Measurements from ENCODE around the gene CHID1.

The CHID1 gene

DNA sequence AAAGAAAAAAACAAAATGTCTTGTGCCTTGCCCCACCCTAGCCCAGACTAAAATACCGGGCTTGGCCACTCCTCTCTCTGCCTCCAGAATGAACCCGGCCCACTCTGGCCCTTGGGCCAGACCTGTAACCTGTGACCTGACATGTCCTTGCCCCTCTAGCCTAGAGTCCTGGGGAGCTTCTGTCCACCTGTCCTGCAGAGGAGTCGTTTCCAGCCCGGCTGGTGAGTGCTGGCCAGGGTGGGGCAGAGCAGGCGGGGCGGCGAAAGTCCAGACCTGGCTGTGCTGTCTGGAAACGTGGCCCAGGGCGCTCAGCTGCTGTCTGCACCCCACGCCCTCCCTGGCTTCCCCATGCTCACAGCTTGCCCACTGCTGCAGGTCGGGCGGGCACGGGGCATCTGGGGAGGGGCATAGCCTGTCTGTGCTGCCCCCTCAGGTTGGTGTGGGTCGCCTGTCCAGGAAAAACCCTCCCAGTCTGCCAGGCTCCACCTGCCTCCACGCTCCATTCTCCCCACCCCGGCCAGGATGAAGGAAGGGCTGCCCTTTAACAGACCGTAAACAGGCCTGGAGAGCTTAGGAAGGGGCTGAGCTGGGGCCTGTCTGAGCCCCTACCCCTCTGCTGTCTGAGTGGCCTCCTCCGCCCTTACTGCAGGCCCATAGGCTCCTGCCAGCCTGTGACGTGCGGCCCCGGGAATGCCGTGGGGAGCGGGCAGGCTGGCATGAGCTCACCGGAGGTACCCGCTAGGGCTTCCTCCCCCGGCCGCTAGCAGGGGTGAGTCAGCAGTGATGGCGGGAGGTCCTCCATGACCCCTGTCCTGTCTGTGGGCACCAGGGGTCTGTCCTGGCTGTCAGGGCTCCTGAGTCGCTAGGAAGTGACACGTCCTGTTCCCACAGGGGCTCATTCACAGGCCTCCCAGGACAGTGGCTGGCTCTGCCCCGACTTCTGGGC is 76.0 kb downstream of the CHID1 start:
- TF ChIP-seq MAX (IDR thresholded peaks at IDR 0.05) = peak; percentile 43; the same call in 1 of the 2 replicates
- peak; percentile 87 for TF ChIP-seq TEAD4 (IDR thresholded peaks at IDR 0.05)
- TF ChIP-seq FOXM1 (IDR thresholded peaks at IDR 0.05; ENCODE audit: borderline replicate concordance, low read depth) = no peak
- TF ChIP-seq TAF1 (IDR thresholded peaks at IDR 0.05; ENCODE audit: low read depth) = no peak; the same call in 1 of the 2 replicates
- TF ChIP-seq CEBPB (IDR thresholded peaks at IDR 0.05) = no peak
- TF ChIP-seq, protein P1, sequence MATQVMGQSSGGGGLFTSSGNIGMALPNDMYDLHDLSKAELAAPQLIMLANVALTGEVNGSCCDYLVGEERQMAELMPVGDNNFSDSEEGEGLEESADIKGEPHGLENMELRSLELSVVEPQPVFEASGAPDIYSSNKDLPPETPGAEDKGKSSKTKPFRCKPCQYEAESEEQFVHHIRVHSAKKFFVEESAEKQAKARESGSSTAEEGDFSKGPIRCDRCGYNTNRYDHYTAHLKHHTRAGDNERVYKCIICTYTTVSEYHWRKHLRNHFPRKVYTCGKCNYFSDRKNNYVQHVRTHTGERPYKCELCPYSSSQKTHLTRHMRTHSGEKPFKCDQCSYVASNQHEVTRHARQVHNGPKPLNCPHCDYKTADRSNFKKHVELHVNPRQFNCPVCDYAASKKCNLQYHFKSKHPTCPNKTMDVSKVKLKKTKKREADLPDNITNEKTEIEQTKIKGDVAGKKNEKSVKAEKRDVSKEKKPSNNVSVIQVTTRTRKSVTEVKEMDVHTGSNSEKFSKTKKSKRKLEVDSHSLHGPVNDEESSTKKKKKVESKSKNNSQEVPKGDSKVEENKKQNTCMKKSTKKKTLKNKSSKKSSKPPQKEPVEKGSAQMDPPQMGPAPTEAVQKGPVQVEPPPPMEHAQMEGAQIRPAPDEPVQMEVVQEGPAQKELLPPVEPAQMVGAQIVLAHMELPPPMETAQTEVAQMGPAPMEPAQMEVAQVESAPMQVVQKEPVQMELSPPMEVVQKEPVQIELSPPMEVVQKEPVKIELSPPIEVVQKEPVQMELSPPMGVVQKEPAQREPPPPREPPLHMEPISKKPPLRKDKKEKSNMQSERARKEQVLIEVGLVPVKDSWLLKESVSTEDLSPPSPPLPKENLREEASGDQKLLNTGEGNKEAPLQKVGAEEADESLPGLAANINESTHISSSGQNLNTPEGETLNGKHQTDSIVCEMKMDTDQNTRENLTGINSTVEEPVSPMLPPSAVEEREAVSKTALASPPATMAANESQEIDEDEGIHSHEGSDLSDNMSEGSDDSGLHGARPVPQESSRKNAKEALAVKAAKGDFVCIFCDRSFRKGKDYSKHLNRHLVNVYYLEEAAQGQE (IDR thresholded peaks at IDR 0.05; ENCODE audit: low read depth) = no peak
- peak; percentile 63; the same call in 1 of the 2 replicates for TF ChIP-seq ZBTB7A (IDR thresholded peaks at IDR 0.05; ENCODE audit: low read depth)
- TF ChIP-seq CREB1 (IDR thresholded peaks at IDR 0.05; ENCODE audit: low read depth) = peak; percentile 63; the same call in 1 of the 2 replicates
- peak; percentile 68; the same call in 1 of the 2 replicates for TF ChIP-seq YY1 (IDR thresholded peaks at IDR 0.05; ENCODE audit: low read depth)
- no peak for TF ChIP-seq EGR1 (IDR thresholded peaks at IDR 0.05)
- peak; percentile 49 for TF ChIP-seq NFIC (IDR thresholded peaks at IDR 0.05)
- TF ChIP-seq USF1 (IDR thresholded peaks at IDR 0.05) = no peak
- no peak for TF ChIP-seq EP300 (IDR thresholded peaks at IDR 0.05; ENCODE audit: borderline replicate concordance)
- peak; percentile 73 for TF ChIP-seq TCF12 (IDR thresholded peaks at IDR 0.05; ENCODE audit: low read depth)

- TF ChIP-seq CEBPB (IDR thresholded peaks at IDR 0.05) = no peak
- TF ChIP-seq TAF1 (IDR thresholded peaks at IDR 0.05; ENCODE audit: low read depth) = no peak
- TF ChIP-seq ZBTB7A (IDR thresholded peaks at IDR 0.05; ENCODE audit: low read depth) = no peak
- no peak for TF ChIP-seq CREB1 (IDR thresholded peaks at IDR 0.05; ENCODE audit: low read depth)
- no peak for TF ChIP-seq EGR1 (IDR thresholded peaks at IDR 0.05)
- no peak for TF ChIP-seq TEAD4 (IDR thresholded peaks at IDR 0.05)
- no peak for TF ChIP-seq RAD21 (IDR thresholded peaks at IDR 0.05; ENCODE audit: low read depth)
- TF ChIP-seq, protein P1 (IDR thresholded peaks at IDR 0.05; ENCODE audit: low read depth) = no peak
- TF ChIP-seq TCF12 (IDR thresholded peaks at IDR 0.05; ENCODE audit: low read depth) = no peak
Measured at GRCh38 chr11:833849-834311, 76.7 kb downstream of the CHID1 start.

DNA sequence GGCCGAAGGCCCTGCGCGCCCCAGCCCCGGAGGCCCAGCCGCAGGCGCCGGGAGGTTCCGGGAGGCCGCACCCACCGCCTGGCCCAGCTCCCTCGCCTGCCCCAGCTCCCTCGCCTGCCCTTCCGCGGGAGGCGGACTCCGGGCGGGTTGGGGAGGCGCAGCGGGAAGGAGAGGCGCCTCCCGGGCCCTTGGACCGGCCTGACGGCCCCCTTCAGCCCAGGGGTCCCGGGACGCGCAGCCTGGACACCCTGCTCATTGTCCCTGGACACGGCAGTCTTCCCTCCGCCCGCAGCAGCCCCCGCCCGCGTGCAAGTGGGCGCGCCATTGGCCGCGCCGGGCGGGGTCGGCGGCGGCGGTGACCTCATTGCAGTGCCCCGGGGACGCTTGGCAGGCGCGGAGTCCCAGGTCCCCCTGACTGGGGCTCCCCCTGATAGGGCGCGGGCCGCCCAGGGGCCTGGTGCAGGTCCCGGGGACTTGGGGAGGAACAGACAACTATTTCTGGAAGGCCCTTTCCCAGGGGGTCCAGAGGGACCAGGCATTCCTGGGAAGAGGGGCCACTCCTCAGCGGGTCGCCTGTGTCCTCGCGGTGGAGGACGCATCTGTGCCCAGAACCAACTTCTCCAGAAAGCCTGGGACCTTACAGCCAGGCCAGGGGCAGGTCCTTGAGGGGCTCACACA is 77.4 kb downstream of the CHID1 start:
- TF ChIP-seq ZBTB7A (IDR thresholded peaks at IDR 0.05; ENCODE audit: low read depth) (peak; percentile 51; the same call in 1 of the 2 replicates), USF1 (IDR thresholded peaks at IDR 0.05) (no peak), EGR1 (IDR thresholded peaks at IDR 0.05) (0 out of 2 replicates have a peak, but pooled peaks have one; percentile 30)

GRCh38 chr11:832529-833113 is 78.0 kb downstream of the CHID1 start, which contains the start of gene CD151:
TSS of gene CD151 (plus strand) at chr11:832952. CDS start at chr11:836070, 3,118 bp downstream.
- peak; percentile 17; the same call in 1 of the 2 replicates for TF ChIP-seq MAX (IDR thresholded peaks at IDR 0.05)
- 0 out of 2 replicates have a peak, but pooled peaks have one; percentile 15 for TF ChIP-seq ZBTB7A (IDR thresholded peaks at IDR 0.05; ENCODE audit: low read depth)
- TF ChIP-seq RAD21 (IDR thresholded peaks at IDR 0.05; ENCODE audit: low read depth) = no peak
- peak; percentile 90 for TF ChIP-seq EGR1 (IDR thresholded peaks at IDR 0.05)
- no peak for TF ChIP-seq TAF1 (IDR thresholded peaks at IDR 0.05; ENCODE audit: low read depth)

- TF ChIP-seq MAX (IDR thresholded peaks at IDR 0.05) (no peak), ZBTB7A (IDR thresholded peaks at IDR 0.05; ENCODE audit: low read depth) (peak; percentile 84; the same call in 1 of the 2 replicates), CEBPB (IDR thresholded peaks at IDR 0.05) (no peak), TAF1 (IDR thresholded peaks at IDR 0.05; ENCODE audit: low read depth) (no peak)
Measured at GRCh38 chr11:831961-832528, 78.6 kb downstream of the CHID1 start.
